Measurements from ENCODE around the gene LRMDA.

LRMDA gene

DNA sequence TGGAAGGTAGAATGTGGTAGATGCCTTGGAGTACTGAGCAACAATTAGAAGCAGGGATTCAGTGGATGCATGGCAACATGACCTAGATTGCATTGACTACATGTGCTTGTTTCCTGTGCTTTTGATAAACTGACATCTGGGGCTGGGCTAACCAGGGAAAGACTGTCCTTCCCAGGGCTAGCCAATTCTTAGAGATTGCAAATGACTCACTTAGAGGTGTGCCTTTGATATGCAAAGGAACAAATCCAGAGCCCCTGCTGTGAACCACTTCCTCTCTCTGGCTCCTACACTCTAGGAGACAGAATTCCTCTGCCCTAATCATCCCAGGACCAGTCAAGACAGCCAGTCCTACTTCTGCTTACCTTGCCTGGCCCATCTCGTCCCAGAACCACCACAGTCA lies 651.5 kb downstream of the LRMDA start:
- Histone ChIP-seq H3K9ac (no peak overlapping the region), H3K79me2 (no peaks in the 10 kb centered on the region), H3K4me2 (ENCODE audit: low read length) (no peak overlapping the region), H3K27ac (no peak overlapping the region), H3K4me3 (ENCODE audit: low read depth, low read length) (no peak overlapping the region), H3K9me3 (ENCODE audit: control insufficient read depth, low read length) (no peaks in the 10 kb centered on the region), H2AFZ (no peak overlapping the region), H3K4me1 (no peaks in the 10 kb centered on the region), H3K27me3 (ENCODE audit: control insufficient read depth, insufficient read depth, low read length) (no peaks in the 10 kb centered on the region), H3K36me3 (ENCODE audit: control insufficient read depth, insufficient read depth, low read length) (no peaks in the 10 kb centered on the region)
- TF ChIP-seq, protein P1, sequence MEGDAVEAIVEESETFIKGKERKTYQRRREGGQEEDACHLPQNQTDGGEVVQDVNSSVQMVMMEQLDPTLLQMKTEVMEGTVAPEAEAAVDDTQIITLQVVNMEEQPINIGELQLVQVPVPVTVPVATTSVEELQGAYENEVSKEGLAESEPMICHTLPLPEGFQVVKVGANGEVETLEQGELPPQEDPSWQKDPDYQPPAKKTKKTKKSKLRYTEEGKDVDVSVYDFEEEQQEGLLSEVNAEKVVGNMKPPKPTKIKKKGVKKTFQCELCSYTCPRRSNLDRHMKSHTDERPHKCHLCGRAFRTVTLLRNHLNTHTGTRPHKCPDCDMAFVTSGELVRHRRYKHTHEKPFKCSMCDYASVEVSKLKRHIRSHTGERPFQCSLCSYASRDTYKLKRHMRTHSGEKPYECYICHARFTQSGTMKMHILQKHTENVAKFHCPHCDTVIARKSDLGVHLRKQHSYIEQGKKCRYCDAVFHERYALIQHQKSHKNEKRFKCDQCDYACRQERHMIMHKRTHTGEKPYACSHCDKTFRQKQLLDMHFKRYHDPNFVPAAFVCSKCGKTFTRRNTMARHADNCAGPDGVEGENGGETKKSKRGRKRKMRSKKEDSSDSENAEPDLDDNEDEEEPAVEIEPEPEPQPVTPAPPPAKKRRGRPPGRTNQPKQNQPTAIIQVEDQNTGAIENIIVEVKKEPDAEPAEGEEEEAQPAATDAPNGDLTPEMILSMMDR (IDR thresholded peaks at IDR 0.05): no peak

DNA sequence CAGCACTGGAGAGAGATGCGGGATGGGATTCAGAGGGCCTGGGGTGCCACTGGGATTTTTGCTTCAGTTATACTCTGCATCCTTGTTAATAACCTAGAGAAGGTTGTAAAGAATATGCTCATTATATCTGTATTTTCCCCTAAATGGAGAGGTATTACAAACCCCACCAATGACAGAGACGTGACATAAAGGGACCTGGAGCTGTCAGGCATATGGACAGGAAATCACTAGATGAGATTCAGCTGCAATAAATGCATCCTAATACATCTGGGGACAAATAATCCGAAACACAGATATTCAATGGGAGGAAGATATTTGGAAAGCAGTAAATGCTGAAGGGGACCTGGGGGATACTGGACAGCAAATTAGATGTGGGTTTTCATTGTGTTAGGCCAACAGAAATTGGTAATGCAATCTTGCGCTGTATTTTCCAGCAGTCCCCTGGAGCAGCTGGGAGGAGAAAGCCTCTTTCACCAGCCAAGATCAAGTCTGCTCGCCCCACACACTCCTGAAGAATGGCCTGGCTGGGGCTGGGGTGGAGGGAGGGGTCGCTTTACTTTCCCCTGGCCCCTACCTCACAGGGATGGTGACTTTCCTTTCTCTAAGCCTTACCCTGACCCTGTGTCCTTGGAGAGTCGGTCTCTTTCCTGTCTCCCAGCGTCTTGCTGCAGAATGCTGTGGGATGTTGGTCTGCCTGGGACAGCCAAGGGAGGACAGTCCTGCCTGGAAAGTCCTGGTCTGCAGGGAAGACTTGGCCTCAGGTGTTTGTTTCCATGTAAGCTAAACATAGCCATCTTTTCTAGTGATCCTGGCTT lies 653.8 kb downstream of the LRMDA start:
- H3K79me2 ChIP-seq: no peaks in the 10 kb centered on the region
- H3K9ac ChIP-seq: no peak overlapping the region
- no peaks in the 10 kb centered on the region for H3K27me3 ChIP-seq (ENCODE audit: control insufficient read depth, insufficient read depth, low read length)
- no peak overlapping the region for H2AFZ ChIP-seq
- H3K27ac ChIP-seq: no peak overlapping the region
- H3K36me3 ChIP-seq (ENCODE audit: control insufficient read depth, insufficient read depth, low read length): no peaks in the 10 kb centered on the region
- no peaks in the 10 kb centered on the region for H3K4me1 ChIP-seq
- TF ChIP-seq, protein P1 (IDR thresholded peaks at IDR 0.05): no peak
- no peaks in the 10 kb centered on the region for H3K9me3 ChIP-seq (ENCODE audit: control insufficient read depth, low read length)
- no peak overlapping the region for H3K4me3 ChIP-seq (ENCODE audit: low read depth, low read length)
- H3K4me2 ChIP-seq (ENCODE audit: low read length): no peak overlapping the region

DNA sequence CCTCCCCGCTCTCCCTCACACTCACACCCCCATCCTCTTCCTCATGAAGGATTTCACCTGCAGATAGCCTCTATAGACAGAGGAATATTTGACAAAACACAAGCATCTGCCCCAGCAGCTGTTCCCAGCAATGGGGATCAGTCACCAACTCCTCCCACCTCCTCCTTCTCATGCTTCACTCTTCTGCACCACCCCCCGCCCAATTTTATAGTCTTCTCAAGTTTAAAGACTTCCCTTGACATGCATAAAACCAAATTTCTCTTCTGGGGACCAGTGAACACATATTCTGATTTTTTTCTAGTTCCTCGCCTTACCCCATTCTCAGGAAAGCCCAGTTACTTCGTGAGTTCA lies 654.4 kb downstream of the LRMDA start:
- H3K79me2 ChIP-seq: no peaks in the 10 kb centered on the region
- H3K4me1 ChIP-seq: no peaks in the 10 kb centered on the region
- H3K27ac ChIP-seq: no peak overlapping the region
- H3K9ac ChIP-seq: no peak overlapping the region
- H3K27me3 ChIP-seq (ENCODE audit: control insufficient read depth, insufficient read depth, low read length): no peaks in the 10 kb centered on the region
- no peaks in the 10 kb centered on the region for H3K36me3 ChIP-seq (ENCODE audit: control insufficient read depth, insufficient read depth, low read length)
- no peak overlapping the region for H2AFZ ChIP-seq
- TF ChIP-seq, protein P1 (IDR thresholded peaks at IDR 0.05): no peak
- H3K4me3 ChIP-seq (ENCODE audit: low read depth, low read length): no peak overlapping the region
- no peaks in the 10 kb centered on the region for H3K9me3 ChIP-seq (ENCODE audit: control insufficient read depth, low read length)
- H3K4me2 ChIP-seq (ENCODE audit: low read length): no peak overlapping the region

DNA sequence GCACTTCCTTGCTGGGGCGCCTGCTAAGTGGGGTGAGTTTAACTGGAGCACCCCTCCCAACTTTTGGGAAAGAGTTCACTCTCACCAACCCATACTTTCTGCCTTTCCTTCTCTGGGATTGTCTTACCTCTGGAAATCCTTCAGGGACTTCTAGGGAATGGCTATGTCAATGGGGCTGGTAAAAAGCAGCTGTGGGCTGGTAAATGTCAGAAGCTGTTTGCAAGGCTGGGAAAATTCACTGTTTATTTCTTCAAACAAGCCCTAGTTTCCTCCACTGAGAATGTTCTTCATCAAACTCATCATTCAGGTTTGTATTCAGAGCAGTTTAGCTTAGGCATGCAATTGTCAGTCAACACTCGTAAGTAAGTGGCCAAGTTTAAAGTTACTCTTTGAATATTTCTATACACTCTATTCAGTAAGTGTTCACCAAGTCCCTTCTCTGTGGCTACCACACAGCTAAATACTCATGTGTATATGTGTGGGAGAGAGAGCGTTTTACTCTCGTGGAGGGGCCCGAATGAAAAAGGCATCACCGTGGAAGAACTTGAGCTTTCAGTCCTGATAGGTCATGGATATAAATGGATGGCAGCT lies 654.8 kb downstream of the LRMDA start:
- no peak overlapping the region for H3K27ac ChIP-seq
- no peaks in the 10 kb centered on the region for H3K9me3 ChIP-seq (ENCODE audit: control insufficient read depth, low read length)
- H3K9ac ChIP-seq: no peak overlapping the region

More for the DNA sequence above, 654.8 kb downstream of the LRMDA start:
- TF ChIP-seq, protein P1 (IDR thresholded peaks at IDR 0.05): no peak
- Histone ChIP-seq H3K27me3 (ENCODE audit: control insufficient read depth, insufficient read depth, low read length) (no peaks in the 10 kb centered on the region), H3K36me3 (ENCODE audit: control insufficient read depth, insufficient read depth, low read length) (no peaks in the 10 kb centered on the region), H3K4me3 (ENCODE audit: low read depth, low read length) (no peak overlapping the region), H3K4me2 (ENCODE audit: low read length) (no peak overlapping the region), H3K4me1 (no peaks in the 10 kb centered on the region), H3K79me2 (no peaks in the 10 kb centered on the region), H2AFZ (no peak overlapping the region)

Measured in parathyroid adenoma (tissue), 2 donors.